GM18858 (cell line): ENCODE measurements around the gene URM1.
"Not testable (repeated sequence)": the region's sequence is repeated elsewhere in the genome, so short reads cannot be mapped to it uniquely, and the experiment has no call there.

ENCODE experiments used
- ATAC-seq: cut with Tn5 transposase; IDR thresholded peaks from one replicate; pipeline ENCODE4 v1.9.1; 2021; ENCODE audit not compliant: unreplicated experiment

The URM1 gene

GRCh38 chr9:128406848-128407391 lies 35.7 kb downstream of the URM1 start:
- ATAC-seq: no peak

- ATAC-seq: no peak
These were observed 37.8 kb downstream of the URM1 start for GRCh38 chr9:128408963-128409431.

- no peak for ATAC-seq
These were observed 38.3 kb downstream of the URM1 start for GRCh38 chr9:128409450-128409849.

GRCh38 chr9:128409978-128410377 lies 38.8 kb downstream of the URM1 start:
- no peak for ATAC-seq

GRCh38 chr9:128411364-128412119 lies 40.4 kb downstream of the URM1 start:
- ATAC-seq: no peak

- no peak for ATAC-seq
These were observed 41.1 kb downstream of the URM1 start for GRCh38 chr9:128412120-128412790.

GRCh38 chr9:128413728-128414127 lies 42.6 kb downstream of the URM1 start:
- not testable (repeated sequence) for ATAC-seq

GRCh38 chr9:128414461-128414860 lies 43.3 kb downstream of the URM1 start:
- no peak for ATAC-seq

- no peak for ATAC-seq
These were observed 44.1 kb downstream of the URM1 start for GRCh38 chr9:128415281-128415680.

GRCh38 chr9:128416014-128416413 lies 44.8 kb downstream of the URM1 start:
- no peak for ATAC-seq

GRCh38 chr9:128416432-128417019 lies 45.4 kb downstream of the URM1 start:
- ATAC-seq: no peak

GRCh38 chr9:128419061-128419925 lies 48.1 kb downstream of the URM1 start:
- ATAC-seq: no peak

GRCh38 chr9:128420060-128420650 lies 49.0 kb downstream of the URM1 start:
- no peak for ATAC-seq

- no peak for ATAC-seq
These were observed 49.7 kb downstream of the URM1 start, which contains the start of gene CERCAM for GRCh38 chr9:128420651-128421481. CERCAM (plus strand) TSS chr9:128420857; CDS start chr9:128420878, 21 bp downstream.

- ATAC-seq: no peak
These were observed 50.4 kb downstream of the URM1 start for GRCh38 chr9:128421482-128421996.

GRCh38 chr9:128422022-128422782 lies 51.0 kb downstream of the URM1 start:
- ATAC-seq: not testable (repeated sequence)

- no peak for ATAC-seq
These were observed 51.6 kb downstream of the URM1 start for GRCh38 chr9:128422783-128423150.

- ATAC-seq: not testable (repeated sequence)
These were observed 52.2 kb downstream of the URM1 start for GRCh38 chr9:128423356-128423755.
